Sciatic nerve (tissue), 2 donors: ENCODE data around the gene CDH26. TPM values are rescaled to one million over a fixed set of nuclear protein-coding genes. Genes with fewer than 3 reads are reported as not detected.

Experiments used
- ATAC-seq: fragments of 200-7000 bp; cut with Tn5 transposase; one replicate; pipeline ENCODE4 v1.9.1; 2020; ENCODE audit warnings: mild to moderate bottlenecking, moderate library complexity
- DNase-seq: peaks from one replicate; pipeline ENCODE4 v3.0.0-alpha.2; 2020; ENCODE audit warnings: low spot score
- intact Hi-C: fragments of 100-400 bp; cut with DNase I; formaldehyde crosslinking; loops from one replicate; pipeline ENCODE4 v1.14.2; 2022
- total RNA-seq: library from RNA; stranded (reverse); fragmentation: NEBNext Ultra II Directional; extraction: Animal tissue kit (Norgen Biotek cat#: 25700); gene quantifications from one replicate; pipeline ENCODE4 v1.2.1, GENCODE V29; 2021
- donor health status: DM: no; HTN: no; CAD: no.
- donor health status: DM: no; HTN: no; CAD: no.

CDH26 gene
- total RNA-seq, result 3.6 TPM

- ATAC-seq (no peak), DNase-seq (no peak)
- intact Hi-C loops, result no loop called here
Measured at GRCh38 chr20:59958123-59958522, at the start of gene CDH26. Gene CDH26, plus strand, starts transcription at chr20:59958423. Its CDS starts 304 bp downstream, at chr20:59958727.

DNA sequence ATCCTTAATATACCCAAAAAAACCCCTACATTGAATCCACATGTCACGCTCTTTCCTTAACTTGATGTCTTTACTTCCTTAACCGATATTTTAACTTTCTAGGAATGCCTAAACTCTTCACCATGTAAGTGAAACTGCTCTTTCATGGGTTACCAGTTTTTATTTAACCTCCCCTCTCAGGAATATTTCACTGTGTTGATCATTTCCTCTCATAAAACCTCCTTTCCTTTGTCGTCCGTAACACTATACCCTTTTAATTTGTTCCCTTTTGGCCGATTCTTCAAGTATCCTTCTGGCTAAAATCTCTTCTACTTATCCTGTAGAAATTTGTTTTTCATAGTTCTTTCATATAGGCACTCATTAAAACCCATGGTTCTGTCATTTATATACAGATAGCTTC, 49.4 kb upstream of the CDH26 start:
- DNase-seq (no peak), ATAC-seq (no peak)
- intact Hi-C loops, result no loop called here

- ATAC-seq (no peak), DNase-seq (no peak)
- intact Hi-C loops, result no loop called here
Measured at GRCh38 chr20:59911041-59911440, 47.2 kb upstream of the CDH26 start.

- intact Hi-C loops, result no loop called here
- DNase-seq (no peak), ATAC-seq (no peak)
Measured at GRCh38 chr20:59912609-59913008, 45.6 kb upstream of the CDH26 start.

DNA sequence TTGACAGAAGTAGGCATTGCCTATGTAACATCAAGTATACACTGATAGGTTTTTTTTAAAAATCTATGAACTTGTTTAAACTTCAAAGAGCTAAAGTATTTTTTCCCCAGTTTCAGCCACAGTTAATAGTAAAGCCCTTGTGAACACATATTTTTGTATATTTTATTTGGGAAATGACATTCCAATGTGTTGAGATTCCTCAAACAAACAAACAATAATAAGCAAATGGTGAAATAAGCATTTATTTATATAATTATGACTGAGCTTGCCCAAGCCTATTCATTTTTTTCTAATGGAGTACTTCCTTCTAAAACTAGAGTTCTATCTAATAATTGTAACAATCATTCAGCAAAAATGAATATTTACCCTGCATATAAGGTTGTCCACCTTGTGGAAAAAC, 37.3 kb upstream of the CDH26 start:
- ATAC-seq, result no peak
- DNase-seq, result no peak
- intact Hi-C loops, result no loop called here

- ATAC-seq, result no peak
- intact Hi-C loops, result no loop called here
- DNase-seq, result no peak
Measured at GRCh38 chr20:59923514-59923913, 34.7 kb upstream of the CDH26 start.

GRCh38 chr20:59925359-59925758, 32.9 kb upstream of the CDH26 start:
- ATAC-seq (no peak), DNase-seq (no peak)
- intact Hi-C loops, result no loop called here

GRCh38 chr20:59925899-59926298, 32.3 kb upstream of the CDH26 start:
- ATAC-seq (no peak), DNase-seq (no peak)
- intact Hi-C loops, result no loop called here

DNA sequence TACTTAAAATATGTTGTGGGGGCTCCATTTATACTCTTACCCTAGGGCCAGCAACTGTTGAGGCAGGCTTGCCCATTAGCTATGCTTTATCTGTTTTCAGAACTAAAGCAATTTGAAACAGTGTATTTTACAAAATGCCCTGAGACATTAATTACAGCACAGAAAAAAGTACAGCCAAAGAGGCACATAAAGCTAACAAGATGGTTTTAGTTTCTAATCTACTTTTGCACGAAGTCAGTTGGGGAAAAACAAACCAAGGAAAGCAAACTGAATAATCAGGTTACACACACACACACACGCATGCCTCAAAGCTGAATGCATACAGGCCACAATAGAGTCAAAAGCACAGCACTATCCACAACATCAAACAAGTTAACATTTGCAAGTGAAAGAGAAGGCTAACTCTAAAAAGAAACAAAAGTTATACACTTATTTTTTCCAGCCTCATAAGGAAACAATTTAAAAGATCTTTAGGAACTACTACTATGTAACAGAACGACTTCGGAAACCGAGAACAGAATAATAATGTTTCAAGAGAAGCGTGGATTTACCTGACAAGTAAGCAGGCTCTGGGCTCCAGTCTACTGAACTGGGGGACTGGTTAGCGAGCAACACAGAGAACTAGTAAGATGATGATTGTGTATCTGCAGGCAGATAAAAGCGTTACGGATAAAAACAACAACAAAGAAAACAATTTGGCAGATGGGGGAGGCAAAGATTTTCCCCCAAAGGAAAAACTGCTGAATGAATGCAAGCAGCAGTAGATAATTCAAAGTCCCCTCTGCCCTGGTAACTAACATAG, 26.5 kb upstream of the CDH26 start:
- ATAC-seq, result no peak
- no peak for DNase-seq
- intact Hi-C loops, result no loop called here

DNA sequence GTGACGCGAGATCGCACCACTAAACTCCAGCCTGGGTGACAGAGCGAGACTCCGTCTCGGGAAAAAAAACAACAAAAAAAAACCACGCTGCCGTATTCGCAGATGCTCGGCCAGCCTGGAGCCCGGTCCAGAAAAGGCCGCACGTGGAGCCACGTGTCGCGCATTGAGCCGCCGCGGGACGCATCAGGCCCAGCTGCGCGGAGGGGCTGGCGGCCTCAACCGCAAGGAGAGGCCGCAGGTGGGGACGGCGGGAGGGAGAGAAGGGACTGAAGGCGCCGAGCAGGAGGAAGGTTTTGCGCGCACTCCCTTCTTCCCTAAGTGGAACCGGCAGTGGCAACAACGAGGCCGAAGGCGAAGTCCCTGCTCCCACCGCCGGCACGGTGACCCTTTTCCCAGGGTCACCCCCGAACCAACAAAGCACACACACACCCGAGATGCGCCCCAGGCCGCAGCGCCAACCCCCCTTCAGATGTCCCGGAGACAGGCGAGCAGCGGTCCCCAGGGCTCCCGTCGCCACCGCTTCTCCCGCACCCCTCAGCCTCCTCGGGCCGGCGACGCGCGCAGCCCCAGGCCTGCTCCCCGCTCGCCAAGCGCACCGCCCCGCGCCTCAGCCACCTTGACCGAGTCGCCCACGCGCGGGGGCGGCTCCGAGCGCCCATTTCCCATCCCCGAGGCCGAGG, 25.5 kb upstream of the CDH26 start:
- intact Hi-C loops, result no loop called here
- DNase-seq, result peak; percentile 60
- ATAC-seq, result no peak

DNA sequence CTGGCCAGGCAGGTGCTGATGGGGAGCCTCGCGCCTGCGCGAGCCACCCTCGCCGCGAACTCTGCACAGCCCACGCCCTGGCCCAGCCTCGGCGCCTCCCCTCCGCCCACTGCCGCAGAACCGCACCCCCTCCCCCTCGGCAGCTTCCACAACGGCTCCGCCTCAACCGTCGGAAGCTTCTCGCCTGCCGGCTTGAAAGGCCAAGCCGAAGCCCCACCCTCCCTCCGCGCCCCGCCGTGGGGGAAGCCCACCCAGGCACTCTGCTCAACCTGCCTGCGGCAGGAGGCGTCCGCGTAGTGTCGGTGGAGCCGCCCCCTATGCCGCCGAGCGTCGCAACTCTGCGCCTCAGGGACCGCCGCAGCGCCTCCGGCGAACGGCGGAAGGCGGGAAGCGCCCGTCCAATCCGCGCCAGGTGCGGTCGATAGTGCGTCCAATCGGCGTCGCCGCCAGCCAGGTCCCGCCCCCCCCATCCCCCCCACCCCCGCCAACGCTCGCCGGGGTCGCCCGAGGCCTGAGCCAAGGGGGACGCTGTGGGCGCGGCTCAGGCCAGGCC, 24.9 kb upstream of the CDH26 start, which contains the start of gene SYCP2:
Gene SYCP2 (minus strand): TSS at position 342 of the 553 bp plus-strand sequence. CDS start 11,224 bp downstream, outside the sequence.
- intact Hi-C loops, result no loop called here
- DNase-seq, result peak; percentile 73
- peak; percentile 83 for ATAC-seq

GRCh38 chr20:59933849-59934585, 24.2 kb upstream of the CDH26 start:
- DNase-seq (peak; percentile 88), ATAC-seq (peak; percentile 95)
- intact Hi-C loops, result no loop called here

DNA sequence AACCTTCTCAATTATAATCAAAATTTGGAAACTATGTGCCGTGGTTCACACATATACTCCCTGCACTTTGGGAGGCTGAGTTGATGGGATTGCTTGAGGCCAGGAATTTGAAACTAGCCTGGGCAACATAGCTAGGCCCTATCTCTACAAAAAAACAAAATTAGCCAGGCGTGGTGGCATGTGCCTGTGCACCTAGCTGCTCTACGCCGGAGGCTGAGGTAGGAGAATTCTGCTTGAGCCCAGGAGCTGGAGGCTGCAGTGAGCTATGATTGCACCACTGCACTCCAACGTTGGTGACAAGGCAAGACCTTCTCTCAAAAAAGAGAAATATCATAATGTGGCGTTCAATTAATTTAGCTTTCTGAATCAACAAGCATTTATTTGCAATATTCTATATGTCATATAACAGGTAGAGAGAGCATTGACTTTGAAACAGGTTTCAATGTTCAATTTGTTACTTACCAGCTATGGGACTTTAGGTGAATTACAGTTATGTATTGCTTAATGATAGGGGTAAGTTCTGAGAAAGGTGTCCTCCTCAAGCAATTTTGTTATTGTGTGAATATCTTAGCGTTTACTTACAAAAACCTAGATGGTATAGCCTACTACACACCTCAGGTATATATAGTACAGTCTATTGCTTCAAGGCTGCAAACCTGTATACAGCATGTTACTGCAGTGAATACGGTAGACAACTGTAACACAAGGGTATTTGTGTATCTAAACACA, 22.6 kb upstream of the CDH26 start:
- intact Hi-C loops, result no loop called here
- no peak for DNase-seq
- no peak for ATAC-seq

DNA sequence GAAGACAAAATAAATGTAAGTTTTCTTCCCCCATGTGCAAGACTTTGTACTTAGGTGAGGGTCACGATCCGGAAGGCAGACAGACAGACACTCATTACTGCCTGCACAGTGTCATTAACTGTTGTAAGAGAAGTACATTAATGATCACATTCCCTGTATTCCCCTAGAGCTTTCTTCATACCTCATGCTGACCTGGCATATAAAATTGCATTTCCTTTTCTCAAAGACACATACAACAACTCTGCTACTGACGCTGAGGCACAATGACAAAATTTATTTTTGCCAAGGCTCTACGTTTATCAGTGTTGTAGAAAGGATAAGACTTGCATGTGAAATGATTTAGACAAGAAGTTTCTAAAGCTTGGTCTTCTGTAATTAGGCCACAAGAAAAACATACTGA, 21.8 kb upstream of the CDH26 start:
- intact Hi-C loops, result no loop called here
- ATAC-seq (no peak), DNase-seq (no peak)

DNA sequence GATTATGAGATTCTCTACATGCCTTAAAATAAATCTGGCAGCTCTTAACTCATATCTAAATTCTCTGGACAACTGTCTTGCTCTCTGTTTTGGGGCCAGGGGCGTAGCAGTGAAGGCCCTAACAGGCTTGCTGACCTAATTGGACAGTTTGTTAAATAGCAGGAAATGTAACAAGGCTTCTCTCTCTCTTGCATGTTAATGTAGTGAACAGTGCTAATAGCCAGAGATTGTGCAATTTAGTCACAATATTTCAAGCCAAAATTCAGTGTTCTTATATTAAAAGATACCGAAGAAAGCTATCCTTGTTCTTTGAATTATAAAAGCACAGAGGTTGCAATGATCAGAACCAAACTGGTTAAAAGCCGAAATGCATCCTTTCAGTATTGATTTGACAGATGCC, 21.1 kb upstream of the CDH26 start:
- intact Hi-C loops, result no loop called here
- no peak for DNase-seq
- ATAC-seq, result no peak

- ATAC-seq (no peak), DNase-seq (no peak)
- intact Hi-C loops, result no loop called here
Measured at GRCh38 chr20:59938221-59938620, 20.0 kb upstream of the CDH26 start.

- intact Hi-C loops, result no loop called here
- ATAC-seq, result no peak
- DNase-seq, result no peak
Measured at GRCh38 chr20:59938696-59939051, 19.5 kb upstream of the CDH26 start.

GRCh38 chr20:59939052-59939878, 19.0 kb upstream of the CDH26 start:
- ATAC-seq, result no peak
- DNase-seq, result peak; percentile 70
- intact Hi-C loops, result no loop called here
